GM19351 (cell line): Measurements from ENCODE around the gene UFSP2.
A peak's percentile ranks its signal among the peaks of the same experiment; 100 is the strongest.

ENCODE experiments used
- ATAC-seq: cut with Tn5 transposase; IDR thresholded peaks from one replicate; pipeline ENCODE4 v1.9.1; 2021; ENCODE audit warnings: mild to moderate bottlenecking, moderate library complexity; ENCODE audit not compliant: unreplicated experiment

The UFSP2 gene

DNA sequence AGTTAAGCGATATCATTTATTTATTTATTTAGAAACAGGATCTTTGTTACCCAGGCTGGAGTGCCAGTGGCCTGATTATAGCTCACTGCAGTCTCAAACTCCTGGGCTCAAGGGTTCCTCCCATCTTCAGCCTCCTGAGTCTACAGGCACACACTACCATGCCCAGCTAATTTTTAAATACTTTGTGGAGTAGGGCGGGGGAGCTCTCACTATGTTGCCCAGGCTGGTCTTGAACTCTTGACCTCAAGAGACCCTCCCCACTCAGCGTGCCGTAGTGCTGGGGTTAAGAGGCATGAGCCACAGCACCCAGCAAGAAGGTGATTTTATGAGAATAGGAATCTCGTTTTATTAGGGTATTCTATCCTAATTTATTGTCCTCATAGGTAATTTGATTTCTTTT lies 3.9 kb upstream of the UFSP2 start:
- ATAC-seq = no peak

DNA sequence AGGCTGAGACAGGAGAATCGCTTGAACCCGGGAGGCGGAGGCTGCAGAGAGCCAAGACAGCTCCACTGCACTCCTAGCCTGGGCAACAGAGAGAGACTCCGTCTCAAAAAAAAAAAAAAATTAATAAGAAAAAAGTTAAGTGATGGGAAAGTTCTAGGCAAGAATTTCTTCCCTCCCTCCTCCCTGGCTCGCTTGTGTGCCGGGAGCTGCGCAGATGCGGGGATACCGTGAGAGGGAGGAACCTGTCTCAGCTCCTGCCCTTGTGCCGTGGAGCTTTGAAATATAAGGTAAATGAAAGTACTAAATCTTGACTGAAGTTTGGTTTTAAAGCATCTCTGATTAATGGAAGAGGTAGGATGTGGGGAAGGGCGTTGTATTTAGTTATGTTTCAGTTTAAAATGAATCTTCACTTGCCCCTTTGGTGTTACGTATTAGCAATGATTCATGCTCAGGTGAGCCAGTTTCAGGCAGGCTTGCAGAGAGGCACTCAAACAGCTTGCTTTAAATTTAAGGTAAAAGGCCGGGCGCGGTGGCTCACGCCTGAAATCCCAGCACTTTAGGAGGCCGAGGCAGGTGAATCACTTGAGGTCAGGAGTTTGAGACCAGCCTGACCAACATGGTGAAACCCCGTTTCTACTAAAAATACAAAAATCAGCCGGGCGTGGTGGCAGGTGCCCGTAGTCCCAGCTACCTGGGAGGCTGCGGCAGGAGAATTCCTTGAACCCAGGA lies 1.4 kb upstream of the UFSP2 start:
- no peak for ATAC-seq

DNA sequence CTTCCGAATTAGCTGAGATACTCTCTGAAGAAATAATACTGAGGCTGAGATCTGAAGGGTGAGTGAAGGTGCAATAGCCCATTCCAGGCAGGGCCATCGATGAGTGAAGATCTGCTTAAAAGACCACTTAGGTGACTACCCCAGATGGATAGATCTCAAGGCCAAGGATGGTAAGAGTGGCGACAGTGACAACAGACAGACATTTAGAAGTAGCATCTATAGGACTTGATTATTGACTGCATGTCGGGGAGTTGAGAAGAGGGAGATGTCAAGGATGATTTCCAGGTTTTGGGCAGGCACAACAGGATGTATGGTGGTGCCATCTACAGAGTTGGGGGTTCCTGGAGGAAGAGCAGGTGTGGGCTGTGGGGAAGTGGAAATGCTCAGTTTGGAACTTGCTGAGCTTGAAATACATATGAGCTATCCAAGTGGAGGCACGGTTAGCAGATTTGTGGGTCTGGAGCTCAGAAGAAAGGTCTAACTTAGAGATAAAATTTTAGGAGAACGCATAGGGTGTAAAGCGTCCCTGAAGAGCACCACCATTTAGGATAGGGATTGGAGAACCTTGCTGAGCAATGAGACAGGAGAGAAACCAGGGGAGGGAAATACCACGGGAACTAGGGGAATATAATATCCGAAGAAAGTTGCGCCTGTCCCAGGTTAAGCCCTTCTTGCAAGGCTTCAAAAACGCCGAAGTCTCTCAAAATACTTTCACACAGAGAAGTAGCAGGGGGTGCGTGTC lies 688 bp downstream of the UFSP2 start:
- ATAC-seq = peak; percentile 1

DNA sequence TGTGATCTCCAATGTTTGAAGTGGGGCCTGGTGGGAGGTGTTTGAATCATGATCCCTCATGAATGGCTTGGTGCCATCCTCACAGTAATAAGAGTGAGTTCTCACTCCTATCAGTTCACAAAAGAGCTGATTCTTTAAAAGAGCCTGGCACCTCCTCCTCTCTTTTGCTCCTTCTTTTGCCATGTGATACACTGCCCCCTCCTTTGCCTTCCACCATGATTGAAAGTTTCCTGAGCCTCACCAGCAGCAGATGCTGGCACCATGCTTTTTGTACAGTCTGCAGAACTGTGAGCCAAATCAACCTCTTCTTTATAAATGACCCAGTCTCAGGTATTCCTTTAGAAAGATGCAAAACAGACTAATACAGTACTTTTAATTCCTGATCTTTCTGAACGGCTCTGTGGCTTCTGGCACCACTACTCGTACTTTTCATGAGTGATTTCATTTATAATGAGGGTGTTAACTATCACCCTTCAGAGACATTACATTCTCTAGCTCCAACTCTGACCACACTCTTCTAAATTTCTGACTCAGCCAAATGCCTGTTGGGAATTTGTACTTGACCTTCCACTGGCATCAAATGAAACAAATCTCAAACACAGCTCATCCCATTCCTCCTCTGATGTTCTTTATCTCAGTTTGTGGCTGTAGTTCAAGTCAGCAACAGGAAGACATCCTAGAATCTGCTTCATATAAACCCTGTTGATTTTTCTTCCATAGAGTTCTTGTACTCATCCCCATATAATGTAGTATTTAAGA lies 4.2 kb downstream of the UFSP2 start:
- ATAC-seq = no peak

DNA sequence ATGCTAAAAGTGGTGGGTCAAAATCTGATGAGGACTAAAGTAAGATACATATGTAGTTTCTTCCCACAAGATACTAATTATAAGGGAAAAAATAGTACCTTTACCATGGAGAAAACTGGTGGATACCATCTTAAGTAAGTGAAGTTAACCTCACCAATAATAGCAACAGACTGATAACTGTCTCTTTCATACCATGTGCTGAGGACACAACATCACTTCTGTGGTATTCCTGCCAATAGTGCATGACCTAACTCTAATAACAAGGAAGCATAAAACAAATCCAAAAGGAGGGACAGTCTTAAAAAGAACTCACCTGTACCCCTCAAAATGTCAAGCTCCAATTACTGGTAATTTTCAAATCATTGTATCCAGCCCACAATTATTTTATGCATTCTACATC lies 8.8 kb downstream of the UFSP2 start:
- ATAC-seq = no peak

DNA sequence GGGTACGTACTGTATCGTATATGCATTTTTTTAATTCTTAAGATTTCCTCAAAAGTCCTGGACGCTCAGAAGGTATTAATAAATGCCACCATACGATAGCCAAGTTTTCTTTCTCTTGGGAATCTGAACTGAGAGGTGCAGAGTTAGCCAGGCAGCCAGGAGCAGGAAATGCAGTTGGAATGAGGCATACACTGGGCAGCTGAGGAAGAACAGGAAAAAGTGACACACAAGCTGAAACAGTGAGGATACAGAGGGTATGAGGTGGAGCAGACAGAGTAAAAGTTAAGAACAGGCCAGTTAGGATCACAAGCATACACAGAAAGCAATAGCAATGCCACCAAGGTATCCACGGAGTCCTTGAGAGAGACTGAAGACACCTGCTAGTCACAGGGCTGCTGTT lies 13.4 kb downstream of the UFSP2 start:
- no peak for ATAC-seq

DNA sequence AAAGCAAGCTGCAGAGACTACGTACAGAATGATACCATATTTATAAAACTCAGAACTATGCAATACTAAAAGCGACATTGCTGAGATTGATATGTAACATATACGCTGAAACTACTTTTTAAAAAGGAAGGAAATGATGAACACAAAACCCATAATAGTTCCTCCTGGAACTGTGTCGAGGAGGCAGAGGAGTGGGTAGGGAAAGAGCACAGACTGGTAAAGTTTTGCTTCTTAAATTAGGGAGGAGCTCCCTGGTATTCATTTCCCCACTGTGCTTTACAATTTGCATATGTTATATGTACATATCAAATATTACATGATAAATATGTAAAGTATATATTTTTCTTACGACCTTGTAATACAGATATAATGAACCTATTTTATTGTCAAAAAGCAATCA lies 13.9 kb downstream of the UFSP2 start:
- ATAC-seq = no peak

DNA sequence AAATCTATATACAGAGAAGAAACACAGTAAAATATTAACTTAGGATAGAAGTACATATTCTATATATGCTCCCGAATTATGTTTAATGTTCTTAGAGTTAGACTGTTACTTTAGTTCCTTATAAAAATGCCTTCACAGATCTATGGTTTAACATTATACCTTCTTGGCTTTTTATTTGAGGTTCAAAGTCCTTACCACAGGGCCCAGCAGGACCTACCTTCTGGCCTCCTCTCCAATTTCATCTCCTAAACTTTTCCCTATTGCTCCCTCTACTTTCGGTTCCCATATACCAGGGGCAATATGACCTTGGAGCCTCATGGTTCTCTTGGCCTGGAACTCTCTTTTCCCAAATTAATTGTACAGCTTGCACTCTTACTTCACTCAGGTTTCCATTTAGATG lies 17.3 kb downstream of the UFSP2 start:
- ATAC-seq = no peak

DNA sequence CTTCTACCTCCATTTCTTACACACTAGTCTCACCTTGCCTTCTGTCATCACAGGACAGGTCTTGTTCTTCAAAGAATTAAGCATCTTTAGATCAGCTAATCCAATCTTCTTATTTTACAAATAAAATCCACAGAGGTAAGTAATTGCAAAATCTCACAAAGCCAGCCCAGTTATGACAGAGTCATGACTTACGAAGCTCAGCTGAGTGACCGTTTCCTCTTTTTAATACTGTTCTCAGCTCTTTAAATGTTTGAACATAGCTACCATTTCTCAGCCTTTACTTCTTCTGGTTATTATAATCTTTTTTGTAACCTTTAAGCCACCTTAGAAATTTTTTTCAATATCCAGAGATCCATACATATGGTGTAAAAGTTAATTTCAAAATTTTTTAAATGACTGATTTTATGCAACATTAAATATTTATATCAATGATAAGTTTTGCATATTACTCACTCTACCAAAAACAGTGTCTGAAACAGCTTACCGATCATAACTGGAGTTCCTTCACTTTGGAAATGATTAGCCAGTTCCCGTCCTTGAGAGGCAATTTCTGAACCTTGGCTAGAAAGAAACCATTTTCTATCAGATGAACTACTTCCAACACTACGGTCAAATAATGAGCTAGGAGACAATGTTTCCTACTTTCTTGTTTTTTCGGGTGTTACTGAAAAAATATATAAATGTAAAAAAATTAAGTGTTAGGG lies 20.3 kb downstream of the UFSP2 start:
- peak; percentile 86 for ATAC-seq

DNA sequence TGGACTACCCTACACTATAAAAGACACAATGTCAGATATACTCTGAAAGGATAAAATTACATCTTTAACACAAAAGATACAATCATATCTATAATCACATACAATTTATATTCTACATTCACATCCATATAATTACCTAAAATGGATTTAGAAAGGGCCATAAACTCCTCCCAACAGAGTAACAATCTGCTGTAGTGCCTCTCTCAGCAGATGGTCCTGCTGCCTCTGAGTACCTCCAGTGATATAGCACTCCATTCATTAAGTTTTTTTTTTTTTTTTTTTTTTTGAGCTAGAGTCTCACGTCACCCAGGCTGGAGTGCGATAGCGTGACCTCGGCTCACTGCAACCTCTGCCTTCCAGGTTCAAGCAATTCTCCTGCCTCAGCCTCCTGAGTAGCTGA lies 21.7 kb downstream of the UFSP2 start:
- no peak for ATAC-seq

DNA sequence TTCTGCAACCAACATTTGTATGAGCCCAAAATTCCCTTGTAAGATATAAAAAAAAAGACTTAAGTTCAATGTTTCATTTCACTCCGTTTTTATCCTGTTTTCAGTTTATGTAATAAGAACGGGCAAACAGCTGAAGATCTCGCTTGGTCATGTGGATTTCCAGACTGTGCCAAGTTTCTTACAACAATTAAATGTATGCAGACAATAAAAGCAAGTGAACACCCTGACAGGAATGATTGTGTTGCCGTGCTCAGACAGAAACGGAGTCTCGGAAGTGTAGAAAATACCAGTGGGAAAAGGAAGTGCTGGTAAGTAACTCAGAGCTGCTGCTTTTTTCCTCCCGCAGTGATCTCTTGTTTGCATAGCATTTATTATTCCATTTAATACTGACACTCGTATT lies 26.3 kb downstream of the UFSP2 start:
- ATAC-seq = no peak

DNA sequence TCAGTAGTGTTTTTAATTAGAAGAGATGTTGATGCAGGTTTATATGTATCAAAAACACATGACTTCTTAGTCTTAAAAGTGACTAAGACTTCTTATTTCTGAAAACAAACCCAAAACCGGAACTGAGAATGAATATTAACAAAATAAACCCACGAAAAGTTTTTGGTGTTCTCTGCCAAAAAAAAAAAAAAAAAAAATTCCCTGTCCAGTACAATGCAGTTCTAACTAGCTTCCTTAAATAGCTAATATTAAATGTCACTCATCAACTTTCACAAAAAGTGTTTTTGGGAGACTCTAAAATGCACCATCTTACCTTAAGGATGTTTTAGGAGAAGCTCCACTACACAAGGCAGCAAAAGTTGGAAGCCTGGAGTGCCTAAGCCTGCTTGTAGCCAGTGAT lies 27.1 kb downstream of the UFSP2 start:
- no peak for ATAC-seq

DNA sequence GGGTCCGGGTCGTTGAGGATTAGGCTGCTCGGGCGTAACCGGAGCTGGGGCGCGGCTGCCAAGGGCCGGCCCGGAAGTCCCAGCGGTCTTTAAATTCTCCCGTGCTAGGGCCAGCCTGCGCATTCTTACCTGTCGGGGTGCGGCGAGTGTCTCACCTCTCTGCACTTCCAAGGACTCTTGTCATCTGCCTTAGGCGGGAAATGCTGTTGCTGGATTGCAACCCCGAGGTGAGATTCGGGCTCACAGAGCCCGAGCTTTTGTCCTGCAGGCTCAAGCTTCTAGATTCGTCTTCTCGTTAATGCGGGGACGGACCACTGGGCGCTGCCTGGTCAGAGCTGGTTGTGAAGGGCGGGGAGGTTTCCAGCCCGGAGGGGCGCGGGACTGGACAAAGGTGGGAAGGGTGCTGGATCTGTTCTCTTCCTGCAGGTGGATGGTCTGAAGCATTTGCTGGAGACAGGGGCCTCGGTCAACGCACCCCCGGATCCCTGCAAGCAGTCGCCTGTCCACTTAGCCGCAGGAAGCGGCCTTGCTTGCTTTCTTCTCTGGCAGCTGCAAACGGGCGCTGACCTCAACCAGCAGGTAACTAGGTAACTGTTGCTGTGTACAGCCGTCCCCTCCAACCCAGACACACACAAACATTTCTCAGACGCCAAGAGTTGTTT lies 28.9 kb downstream of the UFSP2 start, which contains the start of gene ANKRD37:
ANKRD37 (plus strand) TSS at position 118 of the 662 bp plus-strand sequence; CDS start at position 201, 83 bp downstream.
- no peak for ATAC-seq

DNA sequence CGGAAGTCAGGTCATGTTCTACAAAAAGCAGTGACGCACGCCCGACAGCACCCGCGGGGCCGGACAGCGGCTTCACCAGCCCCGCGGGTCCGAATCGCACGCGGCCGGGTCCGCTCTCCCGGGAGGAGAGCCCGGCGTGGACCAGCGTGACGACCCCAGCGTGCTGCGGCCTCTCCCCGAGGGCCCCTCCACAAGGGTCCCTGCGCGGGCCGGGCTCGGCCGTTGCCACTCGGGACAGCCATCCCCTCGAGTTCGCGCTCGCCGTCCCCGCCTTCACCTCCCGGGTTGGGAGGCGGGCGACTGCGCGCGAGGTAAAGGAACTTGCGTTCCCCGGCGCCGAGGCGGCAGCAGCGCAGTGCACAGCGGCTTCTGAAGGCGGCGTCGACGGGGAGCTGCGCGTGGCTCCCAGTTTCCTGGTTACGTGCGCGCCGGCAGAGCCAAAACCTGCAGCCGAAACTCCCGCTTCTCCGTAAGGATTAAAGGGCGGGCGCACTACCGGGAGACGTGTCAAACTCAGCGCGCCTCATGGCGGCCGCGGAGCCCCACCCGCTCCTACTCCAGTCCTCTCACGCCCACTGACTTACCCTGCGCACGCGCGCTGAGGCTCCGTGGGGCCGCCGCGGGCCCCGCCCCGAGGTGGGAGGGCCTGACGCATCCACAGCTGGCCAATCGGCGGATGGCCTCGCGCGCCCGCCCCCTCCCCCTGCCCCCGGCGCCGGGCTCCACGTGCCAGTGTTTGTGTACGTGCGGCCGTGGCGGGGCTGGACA lies 29.6 kb downstream of the UFSP2 start:
- peak; percentile 70 for ATAC-seq

DNA sequence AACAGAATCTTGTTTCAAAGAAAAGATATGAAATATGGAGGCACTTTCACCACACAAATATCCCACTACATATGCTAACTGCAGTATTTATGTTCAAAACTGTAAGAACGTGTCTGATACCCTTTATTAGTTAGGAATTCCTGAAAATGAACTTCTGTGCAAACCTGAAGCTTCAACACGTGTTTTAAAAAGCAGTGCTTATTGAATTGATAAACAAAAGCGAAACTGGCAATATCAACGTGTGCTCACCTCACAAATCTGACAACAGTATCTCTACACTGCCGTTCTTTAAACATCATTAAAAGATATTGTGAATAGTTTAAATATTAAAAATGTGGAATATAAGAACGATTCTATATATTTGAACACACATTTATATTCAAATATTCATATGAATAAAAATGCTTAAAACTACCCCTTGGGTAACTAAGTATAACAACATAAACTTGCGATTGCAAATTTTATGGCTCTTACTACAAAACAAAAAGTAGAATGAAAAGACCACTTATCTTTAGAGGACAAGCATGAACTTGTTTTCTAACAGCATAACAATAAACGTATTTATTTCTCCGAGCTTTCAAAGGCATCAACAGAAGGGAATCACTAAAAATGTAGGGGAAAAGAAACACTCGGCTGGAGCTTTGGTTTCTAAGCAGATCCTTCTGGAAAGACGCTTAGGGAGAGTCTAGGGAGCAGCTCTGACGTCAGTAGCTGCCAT lies 30.4 kb downstream of the UFSP2 start, which contains the start of gene LRP2BP:
LRP2BP (minus strand) TSS at position 687 of the 718 bp plus-strand sequence. CDS start 17,738 bp downstream, outside the sequence.
- no peak for ATAC-seq

DNA sequence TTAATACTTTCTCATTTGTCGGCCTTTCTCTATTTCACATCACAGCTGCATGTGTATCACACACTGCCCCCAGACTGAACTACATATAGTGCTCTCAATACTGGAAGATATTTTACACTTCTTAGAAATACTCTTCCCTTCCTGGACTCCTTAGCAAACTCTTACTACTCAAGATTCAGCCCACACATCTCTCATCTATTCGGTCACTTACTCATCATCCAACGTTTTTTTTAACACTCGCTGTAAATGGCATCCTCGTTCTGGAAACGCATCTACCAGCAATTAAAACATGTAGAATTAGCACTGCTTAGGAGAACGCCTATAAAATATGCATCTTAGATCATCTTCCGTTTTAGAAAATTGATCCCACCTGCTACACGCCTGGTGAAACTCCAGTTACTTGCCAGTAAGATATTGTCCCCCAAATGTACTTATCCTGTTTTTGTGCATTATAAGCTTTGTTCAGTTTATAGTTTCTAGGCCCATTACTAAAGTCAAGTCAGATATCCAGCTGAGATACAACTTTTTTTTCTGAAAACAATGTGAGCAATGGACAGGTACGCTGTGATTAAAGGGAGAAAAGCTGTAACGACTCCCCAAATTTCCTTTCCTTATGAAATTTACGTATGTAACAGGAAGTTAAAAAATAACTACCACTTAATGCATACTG lies 31.1 kb downstream of the UFSP2 start:
- ATAC-seq = no peak

DNA sequence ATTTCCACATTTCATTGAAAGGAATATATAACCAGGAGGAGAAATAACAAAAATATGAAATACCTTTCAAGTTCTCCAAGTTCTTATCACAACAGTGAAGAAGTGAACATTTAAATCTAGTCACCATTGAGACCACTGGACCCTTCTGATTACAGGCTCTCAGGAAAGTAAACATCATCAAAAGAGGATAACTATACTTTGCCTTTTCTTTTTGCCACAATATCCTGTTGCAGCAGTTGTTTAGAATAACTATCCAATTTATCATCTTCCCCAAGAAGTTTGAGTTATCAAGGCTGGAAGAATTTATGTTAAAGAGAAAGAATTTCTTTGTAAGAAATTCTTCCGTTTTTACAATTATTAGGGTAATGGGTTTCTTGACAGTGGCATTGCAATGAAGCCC lies 33.6 kb downstream of the UFSP2 start:
- ATAC-seq = no peak

DNA sequence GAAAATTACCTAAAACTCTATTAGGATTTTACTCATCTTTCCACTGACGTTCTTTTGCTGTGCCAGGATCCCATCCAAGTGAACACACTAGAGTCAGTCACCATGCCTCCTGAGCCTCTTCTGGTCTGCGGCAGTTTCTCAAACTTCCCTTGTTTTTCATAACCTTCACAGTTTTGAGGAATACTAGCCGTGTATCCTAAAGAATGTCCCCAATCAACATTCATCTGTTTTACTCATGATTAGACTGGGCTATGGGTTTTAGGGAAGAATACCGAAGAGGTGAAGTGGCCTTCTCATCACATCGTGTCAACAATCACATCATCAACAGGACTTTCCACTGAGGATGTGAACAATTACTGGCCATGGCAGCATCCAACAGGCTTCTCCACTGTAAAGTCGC lies 34.8 kb downstream of the UFSP2 start:
- no peak for ATAC-seq
